Urothelium cell line (cell line): Measurements from ENCODE around the gene TRAPPC8.
"Not testable (repeated sequence)": the region's sequence is repeated elsewhere in the genome, so short reads cannot be mapped to it uniquely, and the experiment has no call there.

Source experiments
- DNase-seq: peaks from one replicate; pipeline ENCODE4 v3.0.0; 2011; ENCODE audit warnings: low spot score, mixed read lengths
- FAIRE-seq: peaks from 2 replicates; lab custom pipeline; 2011; peaks lifted over from hg19 to GRCh38; lab: Jason Lieb, UNC

The TRAPPC8 gene

GRCh38 chr18:31875301-31875700, 67.6 kb downstream of the TRAPPC8 start:
- DNase-seq (no peak), FAIRE-seq (no peak)

- DNase-seq (no peak), FAIRE-seq (no peak)
These were observed 79.8 kb downstream of the TRAPPC8 start for GRCh38 chr18:31863103-31863502.

GRCh38 chr18:31860488-31860887, 82.4 kb downstream of the TRAPPC8 start:
- DNase-seq (no peak), FAIRE-seq (no peak)

- no peak for DNase-seq
- FAIRE-seq = no peak
These were observed 85.3 kb downstream of the TRAPPC8 start for GRCh38 chr18:31857526-31858106.

GRCh38 chr18:31850844-31851243, 92.1 kb downstream of the TRAPPC8 start:
- DNase-seq = no peak
- FAIRE-seq = no peak

GRCh38 chr18:31840499-31840898, 102.4 kb downstream of the TRAPPC8 start:
- DNase-seq = no peak
- FAIRE-seq = no peak

- FAIRE-seq (no peak), DNase-seq (no peak)
These were observed 105.0 kb downstream of the TRAPPC8 start for GRCh38 chr18:31837879-31838278.

GRCh38 chr18:31835528-31836133, 107.3 kb downstream of the TRAPPC8 start:
- FAIRE-seq (no peak), DNase-seq (no peak)

GRCh38 chr18:31831903-31832302, 111.0 kb downstream of the TRAPPC8 start:
- FAIRE-seq = no peak

GRCh38 chr18:31830686-31831085, 112.2 kb downstream of the TRAPPC8 start:
- DNase-seq (no peak), FAIRE-seq (no peak)

More at GRCh38 chr18:31831903-31832302, 111.0 kb downstream of the TRAPPC8 start:
- DNase-seq = no peak

GRCh38 chr18:31828613-31829012, 114.3 kb downstream of the TRAPPC8 start:
- DNase-seq = no peak
- FAIRE-seq = no peak

- DNase-seq, FAIRE-seq: not testable (repeated sequence)
These were observed 116.1 kb downstream of the TRAPPC8 start for GRCh38 chr18:31826673-31827325.

- DNase-seq (no peak), FAIRE-seq (no peak)
These were observed 117.2 kb downstream of the TRAPPC8 start for GRCh38 chr18:31825772-31826171.

GRCh38 chr18:31821545-31822171, 121.3 kb downstream of the TRAPPC8 start:
- DNase-seq (no peak), FAIRE-seq (no peak)

- DNase-seq = no peak
- no peak for FAIRE-seq
These were observed 123.1 kb downstream of the TRAPPC8 start for GRCh38 chr18:31819925-31820229.

GRCh38 chr18:31819106-31819924, 123.6 kb downstream of the TRAPPC8 start:
- FAIRE-seq = no peak
- peak; percentile 8 for DNase-seq

- DNase-seq = no peak
- FAIRE-seq = no peak
These were observed 128.8 kb downstream of the TRAPPC8 start for GRCh38 chr18:31814132-31814531.

GRCh38 chr18:31810336-31811130, 132.4 kb downstream of the TRAPPC8 start:
- DNase-seq, FAIRE-seq: not testable (repeated sequence)

GRCh38 chr18:31809049-31809448, 133.9 kb downstream of the TRAPPC8 start:
- FAIRE-seq, DNase-seq: not testable (repeated sequence)

GRCh38 chr18:31801078-31801477, 141.8 kb downstream of the TRAPPC8 start:
- FAIRE-seq = no peak
- DNase-seq = no peak
